A549 treated with GW870086 at 1 μM for 4 hours (cell line): ENCODE measurements around the gene SIAH1. TPM values are rescaled to one million over a fixed set of nuclear protein-coding genes. Genes with fewer than 3 reads are reported as not detected.

Experiments
- total RNA-seq: library from RNA; stranded (reverse); fragments of 200-300 nt; extraction: Qiagen RNA extraction; gene quantifications from 5 replicates; pipeline ENCODE4 v1.2.3, GENCODE V29; 2022; ENCODE audit warnings: low read depth

The SIAH1 gene
- 10.9 to 14.8 TPM (median 13.7 TPM) in 5 replicates for total RNA-seq

DNA sequence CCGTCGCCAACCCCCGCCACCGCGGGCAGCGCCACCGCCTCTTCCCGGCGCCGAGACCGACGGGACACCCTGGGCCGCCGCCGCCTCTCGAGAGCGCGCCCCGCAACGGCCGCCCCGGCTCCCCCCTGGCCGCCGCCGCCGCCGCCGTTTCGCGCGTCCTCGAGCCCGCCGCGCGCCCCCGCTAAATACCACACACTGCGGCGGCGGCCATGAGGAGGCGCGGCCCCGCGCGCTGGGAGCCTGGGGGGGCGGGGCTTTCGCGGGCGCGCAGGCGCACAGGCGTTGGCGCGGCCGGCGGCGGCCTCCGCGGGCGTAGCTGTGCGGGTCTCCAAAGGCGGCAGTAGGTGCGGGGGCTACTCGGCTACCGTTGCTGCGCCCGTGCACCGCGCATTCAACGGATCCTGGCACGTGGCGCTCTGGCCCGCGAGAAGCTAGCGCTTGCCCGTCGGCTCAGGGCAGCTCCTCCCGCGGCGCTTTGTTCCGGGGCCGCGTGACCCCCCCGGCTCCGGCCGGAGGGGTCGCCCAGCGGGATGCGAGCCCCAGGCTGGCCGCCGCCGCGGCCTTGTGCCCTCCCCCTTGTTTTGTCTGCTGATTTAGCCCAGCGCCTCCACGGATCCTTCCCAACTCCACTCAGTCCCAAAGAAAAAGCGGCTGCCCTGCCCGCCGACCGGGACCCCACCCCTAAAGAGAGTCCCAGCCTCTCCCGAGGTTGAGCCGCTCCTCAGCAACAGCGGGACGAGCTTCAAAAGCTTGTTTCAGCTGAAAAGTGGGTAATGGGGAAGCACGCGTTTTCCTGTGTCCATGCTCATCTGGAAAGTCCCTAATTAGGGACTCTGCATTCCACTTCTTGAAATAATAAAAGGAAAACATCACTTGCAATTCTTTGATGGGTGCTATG, at the start of gene SIAH1:
Gene SIAH1, minus strand, starts transcription at position 161 of the 898 bp plus-strand sequence. CDS start 22,985 bp downstream, outside the sequence.

Other genes with a start within 250 kb of the SIAH1 start
- gene ABCC12, start 229.4 kb downstream of the SIAH1 start, total RNA-seq = 0.03 to 0.18 TPM (median 0.06 TPM) in 3 of 5 replicates, not detected in the others
- 21.1 to 32.5 TPM (median 28.8 TPM) in 5 replicates for gene LONP2, start 141.1 kb downstream of the SIAH1 start, total RNA-seq
- gene ABCC11, start 137.9 kb downstream of the SIAH1 start, total RNA-seq = 0.13 to 0.20 TPM (median 0.16 TPM) in 4 of 5 replicates, not detected in the other
- gene N4BP1, start 224.8 kb upstream of the SIAH1 start, total RNA-seq = 16.1 to 22.7 TPM (median 21.7 TPM) in 5 replicates